Activated effector memory CD4-positive, alpha-beta T cell treated with Interleukin-2 at 50 U/mL for 16 hours (primary cell): ENCODE data around the gene AGMO.

Source experiments
- DNase-seq: peaks from one replicate; pipeline ENCODE4 v3.0.0-alpha.2; 2020

The AGMO gene

DNA sequence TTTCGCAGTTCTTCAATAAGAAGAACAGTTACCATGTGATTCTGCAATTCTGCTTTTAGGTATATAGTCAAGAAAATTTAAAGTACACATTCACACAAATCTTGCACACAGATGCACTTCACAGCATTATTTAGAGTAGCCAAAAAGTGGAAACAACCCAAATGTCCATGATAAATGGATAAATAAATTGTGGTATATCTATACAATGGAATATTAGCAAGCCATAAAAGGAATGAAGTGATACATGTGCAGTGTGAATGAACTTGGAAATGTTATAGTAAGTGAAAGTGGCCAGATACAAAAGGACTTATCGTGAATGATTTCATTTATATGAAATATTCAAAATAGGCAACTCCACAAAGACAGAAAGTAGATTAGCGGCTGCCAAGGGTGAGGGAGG is 109.1 kb downstream of the AGMO start:
- no peak for DNase-seq

DNA sequence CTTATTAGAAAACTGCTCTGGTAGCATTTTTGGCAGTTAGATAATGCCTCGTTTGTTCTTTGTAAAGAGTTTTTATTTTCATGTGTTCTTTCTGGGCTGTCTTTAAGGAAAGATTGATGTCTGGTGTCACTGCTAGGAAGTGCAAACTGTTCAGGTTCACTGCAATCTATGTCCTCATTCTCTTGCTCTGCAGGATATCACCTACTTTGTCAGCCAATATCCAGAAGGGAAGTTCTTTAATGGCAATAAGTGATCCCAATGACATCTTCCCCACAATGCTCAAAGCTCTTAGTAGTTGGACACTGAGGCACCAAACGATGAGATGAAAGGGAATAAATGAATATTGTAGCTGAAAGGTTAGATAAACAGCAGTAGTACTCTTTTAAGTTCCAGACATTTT is 115.1 kb downstream of the AGMO start:
- no peak for DNase-seq

- no peak for DNase-seq
Observed at GRCh38 chr7:15446280-15446679, 115.5 kb downstream of the AGMO start.

DNA sequence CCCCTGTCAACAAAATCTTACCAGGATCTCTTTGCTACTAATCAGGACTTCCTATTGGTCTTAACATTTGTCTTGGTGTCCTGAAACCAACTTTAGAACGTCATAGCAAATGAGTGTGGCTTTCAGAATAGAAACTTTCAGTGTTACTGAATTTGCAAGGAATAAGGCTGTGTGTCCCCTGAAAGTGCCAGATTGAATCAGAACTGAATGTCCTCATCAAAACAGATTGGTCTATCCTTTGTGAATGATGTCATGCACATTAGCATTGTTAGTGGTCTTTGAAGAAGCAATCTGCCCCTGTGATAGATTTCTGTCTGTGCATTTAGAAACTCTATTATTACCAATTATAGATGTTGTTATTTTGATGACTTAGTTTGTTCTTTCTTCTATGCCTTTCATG is 119.9 kb downstream of the AGMO start:
- DNase-seq = no peak

DNA sequence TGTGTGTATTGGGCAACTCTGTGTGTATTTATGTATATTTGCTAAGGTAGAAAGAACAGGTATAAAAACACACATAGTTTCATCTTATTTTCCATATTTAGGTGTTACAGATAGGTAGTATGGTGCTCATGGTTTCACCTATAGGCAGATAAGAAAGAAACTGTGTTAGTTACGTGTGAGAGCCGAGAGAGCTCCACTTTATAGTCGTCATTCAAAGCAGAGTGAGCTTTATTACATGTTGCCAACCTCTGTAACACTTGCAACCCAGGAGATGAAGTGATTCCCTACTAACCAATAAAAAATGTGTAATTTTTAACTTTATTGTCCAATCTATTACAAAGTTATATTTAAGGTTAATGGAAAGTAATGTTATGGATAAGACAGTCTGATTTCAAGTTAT is 121.3 kb downstream of the AGMO start:
- no peak for DNase-seq

GRCh38 chr7:15439853-15440252 is 122.0 kb downstream of the AGMO start:
- no peak for DNase-seq

DNA sequence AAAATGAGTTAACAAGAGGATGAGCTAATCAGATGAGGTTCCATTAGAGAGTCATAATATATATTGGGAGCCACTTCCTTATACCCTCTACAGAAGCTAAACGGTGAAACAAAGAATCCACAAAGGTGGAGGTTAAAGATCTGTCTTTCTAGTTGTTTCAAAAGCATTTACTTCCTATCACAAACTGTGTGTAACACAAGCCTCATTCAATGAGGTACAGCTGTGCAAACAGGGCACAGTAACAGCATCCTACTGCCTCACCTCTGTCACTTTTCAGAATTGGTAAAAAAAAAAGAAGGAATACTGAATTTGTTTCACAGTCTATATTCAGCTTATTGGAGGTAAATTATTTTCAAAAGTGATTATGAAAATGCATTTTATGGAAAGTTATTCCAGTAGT is 128.7 kb downstream of the AGMO start:
- no peak for DNase-seq

DNA sequence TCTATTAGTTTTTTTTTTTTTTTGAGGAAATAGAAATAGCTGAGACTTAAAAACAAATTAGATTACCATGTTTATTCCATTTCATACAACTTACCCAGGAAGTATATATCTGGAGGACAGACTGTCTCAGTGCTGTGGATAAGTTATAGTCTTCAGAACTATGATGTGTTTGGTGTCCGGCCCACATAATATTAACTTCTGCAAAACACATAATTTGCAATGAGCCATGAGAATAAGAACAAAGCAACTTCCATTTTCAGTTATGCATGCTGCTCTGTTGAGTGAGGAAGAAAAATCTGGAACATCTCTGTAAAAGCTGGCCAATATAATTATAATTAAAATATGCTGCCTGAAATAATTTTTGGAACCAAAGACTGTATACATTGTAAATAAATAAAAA is 130.9 kb downstream of the AGMO start:
- no peak for DNase-seq

GRCh38 chr7:15430191-15430590 is 131.6 kb downstream of the AGMO start:
- no peak for DNase-seq

DNA sequence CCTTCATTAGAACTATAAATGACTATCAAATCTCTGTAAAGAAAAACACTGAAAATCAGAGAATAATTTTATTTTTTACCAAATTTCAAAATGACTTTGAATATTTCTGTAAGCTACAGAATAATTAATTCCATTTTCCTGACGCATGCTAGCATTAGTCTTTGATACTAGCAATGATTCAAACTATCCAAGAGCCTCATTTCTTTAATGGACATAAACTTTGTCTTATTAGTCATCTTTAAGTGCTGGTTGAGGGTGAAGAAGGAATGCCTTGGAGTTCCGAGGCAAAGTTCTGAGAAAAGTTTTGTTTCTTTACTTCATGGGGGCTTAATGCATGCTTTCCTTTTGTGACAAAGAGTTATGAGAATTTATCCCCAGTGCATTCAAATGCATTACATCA is 137.3 kb downstream of the AGMO start:
- no peak for DNase-seq

- no peak for DNase-seq
Observed at GRCh38 chr7:15419596-15419995, 142.2 kb downstream of the AGMO start.

DNA sequence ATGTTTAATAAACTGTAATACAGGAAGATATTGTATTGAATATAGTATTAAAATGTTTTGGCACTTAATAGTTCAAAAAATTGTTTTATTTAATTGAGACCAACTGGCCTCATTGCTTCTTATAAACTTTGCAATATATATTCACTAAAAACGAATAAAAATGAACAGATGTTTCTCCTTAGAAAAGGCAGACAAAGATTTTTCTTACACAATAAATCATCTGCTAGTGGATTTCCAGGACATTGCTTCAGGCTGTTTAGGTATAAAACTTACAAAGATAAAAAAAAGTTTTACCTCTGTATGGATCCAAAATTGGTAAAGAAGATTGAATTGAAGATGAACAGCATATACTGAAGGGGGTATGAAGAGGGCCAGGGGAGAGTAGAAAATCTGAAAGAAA is 143.6 kb downstream of the AGMO start:
- no peak for DNase-seq

DNA sequence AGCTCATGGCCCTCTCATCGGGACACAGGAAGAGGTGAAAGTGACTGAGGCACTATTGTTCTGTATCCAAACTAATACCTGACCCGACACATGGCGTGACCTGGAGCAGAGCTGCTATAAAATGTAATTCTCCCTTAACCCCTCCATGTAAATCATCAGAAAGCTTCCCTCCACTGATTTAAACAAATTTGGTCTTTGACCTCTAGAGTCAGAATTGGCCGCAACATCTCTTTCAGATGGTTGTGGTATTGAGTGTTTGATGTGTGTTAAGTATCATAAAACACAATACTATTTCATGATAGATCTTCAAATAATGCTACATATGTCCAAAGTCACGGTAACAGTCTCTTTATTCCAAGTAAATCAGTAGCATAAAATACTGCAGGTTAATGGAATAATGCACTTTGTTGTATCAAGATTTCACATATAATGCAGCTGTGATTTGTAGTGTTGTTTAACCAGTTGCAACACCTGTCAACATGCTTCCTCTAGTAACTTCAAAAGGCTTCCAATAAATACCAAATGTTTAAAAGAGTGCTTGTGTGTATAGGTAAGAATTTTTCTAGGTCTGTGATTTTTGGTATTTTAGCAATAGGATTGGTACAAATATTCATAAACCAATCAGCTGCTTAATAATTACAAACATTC is 144.3 kb downstream of the AGMO start:
- DNase-seq = no peak

DNA sequence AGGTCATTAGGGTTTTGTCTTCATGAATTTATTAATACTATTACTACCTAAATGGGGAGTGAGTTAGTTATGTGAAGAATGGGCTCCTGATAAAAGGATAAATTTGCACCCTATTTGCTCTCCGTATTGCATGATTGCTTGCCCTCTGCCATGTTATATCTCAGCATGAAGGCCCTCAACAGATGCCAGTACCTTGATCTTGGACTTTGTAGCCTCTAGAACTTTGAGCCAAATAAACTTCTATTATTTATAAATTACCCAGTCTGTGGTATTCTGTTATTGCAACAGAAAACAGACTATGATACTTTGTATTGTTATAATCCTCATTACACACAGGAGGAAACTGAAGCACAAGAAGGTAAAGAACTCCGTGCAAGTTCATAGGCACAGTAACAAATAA is 150.8 kb downstream of the AGMO start:
- no peak for DNase-seq

- DNase-seq = no peak
Observed at GRCh38 chr7:15407910-15408309, 153.9 kb downstream of the AGMO start.

- no peak for DNase-seq
Observed at GRCh38 chr7:15403751-15404150, 158.1 kb downstream of the AGMO start.

GRCh38 chr7:15403315-15403714 is 158.5 kb downstream of the AGMO start:
- no peak for DNase-seq

DNA sequence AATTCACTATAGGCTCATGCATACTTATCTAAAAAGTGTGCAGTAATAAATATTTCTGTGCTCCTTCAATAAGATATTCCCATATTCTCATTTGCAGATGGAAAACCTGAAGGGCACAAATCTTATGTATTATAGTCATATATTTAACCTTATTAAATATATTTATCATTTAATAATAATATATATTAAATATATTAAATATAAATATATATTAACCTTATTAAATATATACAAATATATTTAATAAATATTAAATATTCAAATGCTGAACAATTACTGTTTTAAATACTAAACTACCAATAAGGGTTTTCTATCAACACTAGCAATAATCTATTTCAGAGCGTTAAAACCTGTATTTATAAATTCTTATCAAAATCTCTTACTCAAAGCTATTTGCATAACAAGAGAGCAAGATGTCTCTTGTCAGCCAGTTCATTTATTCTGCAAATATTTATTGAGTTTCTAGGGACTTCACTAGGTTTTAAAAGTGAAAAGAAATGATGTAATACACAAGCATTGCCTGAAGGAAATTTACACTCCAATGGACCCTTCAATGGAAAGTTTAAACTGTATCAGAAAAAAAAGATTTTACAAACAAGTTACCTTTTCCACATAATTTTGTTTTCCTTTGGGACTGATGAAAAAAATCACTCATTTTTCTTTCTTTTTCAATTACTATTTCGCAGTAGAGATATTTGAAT is 159.2 kb downstream of the AGMO start:
- no peak for DNase-seq

GRCh38 chr7:15400440-15400839 is 161.4 kb downstream of the AGMO start:
- DNase-seq = no peak

DNA sequence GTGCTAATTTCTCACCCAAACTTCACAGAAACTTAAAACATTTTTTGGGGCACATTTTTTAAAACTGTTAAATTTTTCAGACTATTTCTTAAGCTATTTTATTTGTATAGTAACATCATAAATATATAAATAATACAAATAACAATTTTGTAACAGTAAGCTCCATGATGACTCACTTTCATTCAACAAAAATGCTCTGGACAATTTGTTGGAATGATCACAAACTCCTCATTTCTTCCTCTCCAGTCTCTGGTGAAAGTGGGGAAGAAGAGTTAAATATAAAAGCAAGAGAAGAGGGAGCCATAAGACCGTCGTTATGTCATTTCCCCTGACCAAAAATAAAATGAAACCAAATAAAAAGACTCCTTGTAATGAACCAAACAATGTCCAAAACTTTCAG is 162.4 kb downstream of the AGMO start:
- no peak for DNase-seq

DNA sequence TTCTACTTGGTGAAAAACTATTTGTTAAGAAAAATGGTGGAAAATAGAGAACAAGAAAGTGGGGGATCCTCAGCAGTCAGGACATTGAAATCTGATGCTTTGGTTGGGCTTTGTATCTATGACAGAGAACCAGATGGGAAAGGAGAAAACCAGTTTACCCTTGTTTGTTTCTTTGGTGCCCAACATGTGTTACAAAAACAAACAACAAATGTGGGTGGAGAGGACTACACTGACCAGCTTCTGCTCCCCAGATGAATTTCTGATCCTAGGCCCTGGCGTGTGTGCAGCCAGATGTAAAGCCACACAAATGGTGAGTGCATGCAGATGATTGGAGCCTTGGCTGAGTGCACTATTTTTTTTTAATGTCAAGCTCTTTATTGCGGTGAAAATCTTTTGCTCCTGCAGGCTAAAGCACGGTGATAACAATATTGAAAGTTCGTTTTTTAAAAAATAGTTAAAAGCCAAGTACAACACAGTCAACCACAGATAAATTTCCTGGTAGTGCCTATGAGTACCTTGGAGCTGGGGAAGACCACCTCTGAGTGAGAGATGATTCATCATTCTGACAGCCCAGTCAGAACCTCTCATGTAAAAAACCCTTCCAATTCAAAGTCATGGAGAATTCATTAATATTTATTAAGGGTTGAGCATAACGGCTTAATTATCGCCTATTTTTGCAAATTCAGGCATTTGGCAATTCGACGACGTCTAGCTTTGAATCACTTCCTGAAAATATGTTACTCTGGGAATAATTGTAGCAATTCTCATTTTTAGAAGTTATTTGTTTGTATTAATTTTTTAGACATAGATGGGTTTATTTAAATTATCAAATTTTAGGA is 163.7 kb downstream of the AGMO start:
- DNase-seq = no peak

DNA sequence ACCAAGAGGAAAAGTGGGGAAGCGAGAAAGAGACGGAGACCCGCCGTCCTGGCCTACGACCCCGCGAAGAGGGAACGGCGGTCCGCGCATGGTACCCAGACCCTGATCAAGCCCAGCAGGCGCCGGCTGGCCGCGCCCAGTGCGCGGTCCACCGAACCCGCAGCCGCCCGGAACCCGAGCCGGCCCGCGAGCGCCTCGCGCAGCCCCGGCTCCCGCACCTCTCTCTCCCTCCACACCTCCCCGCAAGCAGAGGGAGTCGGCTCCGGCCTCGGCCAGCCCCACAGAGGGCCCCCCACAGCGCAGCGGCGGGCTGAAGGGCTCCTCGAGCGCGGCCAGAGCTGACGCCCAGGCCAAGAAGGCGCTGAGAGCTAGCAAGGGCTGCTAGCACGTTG is 164.7 kb downstream of the AGMO start:
- no peak for DNase-seq

DNA sequence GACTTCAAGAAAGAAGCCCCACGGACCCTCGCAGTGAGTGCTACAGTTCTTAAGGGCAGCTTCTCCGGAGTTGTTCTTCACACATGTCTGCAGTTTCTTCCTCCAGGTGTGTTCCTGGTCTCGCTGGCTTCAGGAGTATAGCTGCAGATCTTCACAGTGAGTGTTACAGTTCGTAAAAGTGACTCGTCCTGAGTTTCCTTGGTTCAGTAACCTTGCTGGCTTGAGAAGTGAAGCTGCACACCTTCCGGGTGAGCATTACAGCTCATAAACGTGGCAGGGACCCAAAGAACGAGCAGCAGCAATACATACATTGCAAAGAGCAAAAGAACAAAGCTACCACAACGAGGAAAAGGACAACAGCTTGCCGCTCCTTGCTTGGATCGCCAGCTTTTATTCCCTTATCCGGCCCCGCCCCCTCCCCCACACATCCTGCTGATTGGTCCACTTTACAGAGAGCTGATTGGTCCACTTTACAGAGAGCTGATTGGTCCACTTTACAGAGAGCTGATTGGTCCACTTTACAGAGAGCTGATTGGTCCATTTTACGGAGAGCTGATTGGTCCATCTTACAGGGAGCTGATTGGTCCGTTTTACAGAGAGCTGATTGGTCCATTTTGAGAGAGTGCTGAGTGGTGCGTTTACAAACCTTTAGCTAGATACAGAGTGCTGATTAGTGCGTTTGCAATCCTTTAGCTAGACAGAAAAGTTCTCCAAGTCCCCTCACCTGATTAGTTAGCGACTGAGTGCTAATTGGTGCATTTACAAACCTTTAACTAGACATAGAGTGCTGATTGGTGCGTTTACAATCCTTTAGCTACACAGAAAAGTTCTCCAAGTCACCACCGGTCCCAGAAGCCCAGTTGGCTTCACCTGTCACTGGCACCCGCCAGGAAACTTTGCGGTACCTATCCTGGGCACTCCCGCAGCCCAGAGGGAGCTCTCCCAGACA is 165.3 kb downstream of the AGMO start:
- DNase-seq = no peak
